ENCODE results near the gene AMHR2. TPM values are rescaled to one million over a fixed set of nuclear protein-coding genes. Genes with fewer than 3 reads are reported as not detected.
"Not testable (repeated sequence)": the region's sequence is repeated elsewhere in the genome, so short reads cannot be mapped to it uniquely, and the experiment has no call there.

The AMHR2 gene
- total RNA-seq = 0.52 TPM

GRCh38 chr12:53423597-53423996 lies at the start of gene AMHR2:
Gene AMHR2, plus strand, starts transcription at chr12:53423855. Its CDS starts 80 bp downstream, at chr12:53423935.
- Histone ChIP-seq H3K4me3 (ENCODE audit: low read length) (no peak within 1 kb of the TSS), H3K9me3 (ENCODE audit: low read depth, low read length) (no peaks in the 10 kb centered on the region), H3K4me1 (ENCODE audit: insufficient read depth, low read length) (peaks cover 5% of the 10 kb centered on the region), H3K27me3 (ENCODE audit: insufficient read depth, low read length) (no peaks in the 10 kb centered on the region)

GRCh38 chr12:53374277-53374676 lies 49.4 kb upstream of the AMHR2 start:
- peaks cover 54% of the 10 kb centered on the region for H3K4me1 ChIP-seq (ENCODE audit: insufficient read depth, low read length)
- not testable (repeated sequence) for H3K4me3 ChIP-seq (ENCODE audit: low read length); H3K9me3 ChIP-seq (ENCODE audit: low read depth, low read length); H3K27me3 ChIP-seq (ENCODE audit: insufficient read depth, low read length)

- H3K4me3 ChIP-seq (ENCODE audit: low read length) = no peak overlapping the region
- no peaks in the 10 kb centered on the region for H3K9me3 ChIP-seq (ENCODE audit: low read depth, low read length)
- peaks cover 42% of the 10 kb centered on the region for H3K4me1 ChIP-seq (ENCODE audit: insufficient read depth, low read length)
- no peaks in the 10 kb centered on the region for H3K27me3 ChIP-seq (ENCODE audit: insufficient read depth, low read length)
These were observed 46.9 kb upstream of the AMHR2 start for GRCh38 chr12:53376747-53377146.

- Histone ChIP-seq H3K4me3 (ENCODE audit: low read length) (no peak overlapping the region), H3K9me3 (ENCODE audit: low read depth, low read length) (no peaks in the 10 kb centered on the region), H3K27me3 (ENCODE audit: insufficient read depth, low read length) (no peaks in the 10 kb centered on the region), H3K4me1 (ENCODE audit: insufficient read depth, low read length) (peaks cover 45% of the 10 kb centered on the region)
These were observed 45.4 kb upstream of the AMHR2 start for GRCh38 chr12:53378222-53378621.

GRCh38 chr12:53378724-53379388 lies 44.8 kb upstream of the AMHR2 start:
- H3K9me3 ChIP-seq (ENCODE audit: low read depth, low read length) = no peaks in the 10 kb centered on the region
- peaks cover 46% of the 10 kb centered on the region for H3K4me1 ChIP-seq (ENCODE audit: insufficient read depth, low read length)
- no peaks in the 10 kb centered on the region for H3K27me3 ChIP-seq (ENCODE audit: insufficient read depth, low read length)
- H3K4me3 ChIP-seq (ENCODE audit: low read length) = peak overlapping the region; percentile 47

- Histone ChIP-seq H3K27me3 (ENCODE audit: insufficient read depth, low read length) (no peaks in the 10 kb centered on the region), H3K4me3 (ENCODE audit: low read length) (peak overlapping the region; percentile 47), H3K4me1 (ENCODE audit: insufficient read depth, low read length) (peaks cover 49% of the 10 kb centered on the region), H3K9me3 (ENCODE audit: low read depth, low read length) (no peaks in the 10 kb centered on the region)
These were observed 44.1 kb upstream of the AMHR2 start for GRCh38 chr12:53379389-53380103.

- H3K4me1 ChIP-seq (ENCODE audit: insufficient read depth, low read length) = peaks cover 55% of the 10 kb centered on the region
- no peaks in the 10 kb centered on the region for H3K27me3 ChIP-seq (ENCODE audit: insufficient read depth, low read length)
- H3K9me3 ChIP-seq (ENCODE audit: low read depth, low read length) = no peaks in the 10 kb centered on the region
- peak within 1 kb of the TSS; percentile 50 for H3K4me3 ChIP-seq (ENCODE audit: low read length)
These were observed 43.4 kb upstream of the AMHR2 start, which contains the start of gene SP1 for GRCh38 chr12:53380104-53380793. Gene SP1, plus strand, starts transcription at chr12:53380176. Its CDS starts 116 bp downstream, at chr12:53380292.

GRCh38 chr12:53380794-53381730 lies 42.6 kb upstream of the AMHR2 start:
- no peaks in the 10 kb centered on the region for H3K9me3 ChIP-seq (ENCODE audit: low read depth, low read length)
- H3K4me1 ChIP-seq (ENCODE audit: insufficient read depth, low read length) = peaks cover 62% of the 10 kb centered on the region
- peak overlapping the region; percentile 50 for H3K4me3 ChIP-seq (ENCODE audit: low read length)
- H3K27me3 ChIP-seq (ENCODE audit: insufficient read depth, low read length) = no peaks in the 10 kb centered on the region

GRCh38 chr12:53381731-53382630 lies 41.7 kb upstream of the AMHR2 start:
- H3K4me1 ChIP-seq (ENCODE audit: insufficient read depth, low read length) = peaks cover 69% of the 10 kb centered on the region
- peak overlapping the region; percentile 50 for H3K4me3 ChIP-seq (ENCODE audit: low read length)
- no peaks in the 10 kb centered on the region for H3K9me3 ChIP-seq (ENCODE audit: low read depth, low read length)
- no peaks in the 10 kb centered on the region for H3K27me3 ChIP-seq (ENCODE audit: insufficient read depth, low read length)

GRCh38 chr12:53383258-53383657 lies 40.4 kb upstream of the AMHR2 start:
- Histone ChIP-seq H3K4me3 (ENCODE audit: low read length) (no peak overlapping the region), H3K27me3 (ENCODE audit: insufficient read depth, low read length) (no peaks in the 10 kb centered on the region), H3K9me3 (ENCODE audit: low read depth, low read length) (no peaks in the 10 kb centered on the region), H3K4me1 (ENCODE audit: insufficient read depth, low read length) (peaks cover 80% of the 10 kb centered on the region)

GRCh38 chr12:53386381-53386780 lies 37.3 kb upstream of the AMHR2 start:
- H3K4me3 ChIP-seq (ENCODE audit: low read length); H3K9me3 ChIP-seq (ENCODE audit: low read depth, low read length); H3K27me3 ChIP-seq (ENCODE audit: insufficient read depth, low read length): not testable (repeated sequence)
- peaks cover 83% of the 10 kb centered on the region for H3K4me1 ChIP-seq (ENCODE audit: insufficient read depth, low read length)

GRCh38 chr12:53388932-53389331 lies 34.7 kb upstream of the AMHR2 start:
- no peaks in the 10 kb centered on the region for H3K9me3 ChIP-seq (ENCODE audit: low read depth, low read length)
- H3K27me3 ChIP-seq (ENCODE audit: insufficient read depth, low read length) = no peaks in the 10 kb centered on the region
- no peak overlapping the region for H3K4me3 ChIP-seq (ENCODE audit: low read length)
- peaks cover 57% of the 10 kb centered on the region for H3K4me1 ChIP-seq (ENCODE audit: insufficient read depth, low read length)

- peaks cover 50% of the 10 kb centered on the region for H3K4me1 ChIP-seq (ENCODE audit: insufficient read depth, low read length)
- no peaks in the 10 kb centered on the region for H3K9me3 ChIP-seq (ENCODE audit: low read depth, low read length)
- H3K4me3 ChIP-seq (ENCODE audit: low read length) = no peak overlapping the region
These were observed 34.0 kb upstream of the AMHR2 start for GRCh38 chr12:53389702-53390101.

GRCh38 chr12:53391724-53392123 lies 31.9 kb upstream of the AMHR2 start:
- no peaks in the 10 kb centered on the region for H3K9me3 ChIP-seq (ENCODE audit: low read depth, low read length)
- H3K4me1 ChIP-seq (ENCODE audit: insufficient read depth, low read length) = peaks cover 34% of the 10 kb centered on the region
- no peak overlapping the region for H3K4me3 ChIP-seq (ENCODE audit: low read length)
- H3K27me3 ChIP-seq (ENCODE audit: insufficient read depth, low read length) = no peaks in the 10 kb centered on the region

More at GRCh38 chr12:53389702-53390101, 34.0 kb upstream of the AMHR2 start:
- no peaks in the 10 kb centered on the region for H3K27me3 ChIP-seq (ENCODE audit: insufficient read depth, low read length)

Data from mononuclear cell (primary cell).